Stimulated activated CD4-positive, alpha-beta T cell treated with anti-CD3 and anti-CD28 coated beads, TNF-alpha, amount 100 ng/mL, for 48 hours (primary cell): Measurements from ENCODE around the gene TSPO.

Experiments
- DNase-seq, 3 donors: peaks; one replicate each; pipeline ENCODE4 v3.0.0-alpha.2; 2020; ENCODE audit warnings: low read depth in 3 of 3

The TSPO gene

DNA sequence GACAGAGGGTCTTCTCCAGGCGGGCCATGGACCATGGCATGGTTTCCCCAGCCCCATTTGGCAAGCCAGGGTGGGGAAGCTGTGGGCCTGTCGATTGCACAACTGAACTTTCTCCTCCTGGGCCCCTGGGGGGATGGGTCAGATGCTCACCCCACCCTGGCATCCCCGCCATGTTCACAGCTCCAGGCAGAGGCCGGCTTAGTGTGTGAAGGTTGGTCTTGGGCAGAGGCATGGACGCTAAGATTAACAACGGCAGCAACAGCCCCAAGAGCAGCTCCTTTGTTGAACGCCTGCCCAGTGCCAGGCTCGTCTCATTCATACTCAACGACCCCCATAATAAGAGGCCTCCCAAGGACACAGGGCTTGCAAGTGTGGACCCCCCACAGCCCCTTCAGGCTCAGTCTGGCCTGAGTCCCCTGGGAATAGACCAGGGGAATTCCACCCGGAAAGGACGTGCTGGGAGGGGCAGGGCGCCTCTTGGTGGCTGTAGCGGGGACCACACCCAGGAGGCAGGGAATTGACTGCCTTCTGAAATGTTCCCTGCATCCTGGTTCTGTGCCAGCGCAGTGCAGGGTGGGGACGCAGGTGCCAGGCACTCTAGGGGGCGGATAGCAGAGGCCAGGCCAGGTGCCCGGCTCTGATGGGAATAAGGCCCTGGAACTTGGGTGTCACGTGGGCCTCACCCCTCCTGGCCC, 8.3 kb downstream of the TSPO start:
- DNase-seq: no peak

DNA sequence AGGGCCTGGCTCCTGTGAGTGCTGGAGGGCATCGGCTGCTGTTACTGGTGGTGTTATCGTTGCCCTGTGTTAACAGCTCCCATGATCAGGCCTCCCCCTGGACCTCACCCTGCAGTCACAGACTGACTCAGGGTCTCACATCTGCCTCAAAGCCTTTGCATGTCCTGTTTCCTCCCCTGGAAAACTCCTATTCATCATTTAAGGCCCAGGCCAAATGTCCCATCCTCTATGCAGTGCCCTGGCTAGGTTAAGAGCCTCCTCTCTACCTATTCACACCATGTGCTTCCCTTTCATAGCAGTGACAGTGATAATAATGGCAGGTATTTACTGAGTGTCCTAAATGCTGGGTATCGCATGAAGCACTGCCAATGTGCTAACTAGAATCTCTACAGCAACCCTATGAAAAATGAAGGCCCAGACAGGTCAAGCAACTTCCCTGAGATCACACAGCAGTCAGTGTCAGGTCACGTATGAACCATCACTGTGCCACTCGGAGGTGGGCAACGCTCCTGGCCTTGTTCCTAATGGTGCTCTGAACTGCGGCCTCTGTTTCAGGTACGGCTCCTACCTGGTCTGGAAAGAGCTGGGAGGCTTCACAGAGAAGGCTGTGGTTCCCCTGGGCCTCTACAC, 9.3 kb downstream of the TSPO start:
- no peak for DNase-seq

DNA sequence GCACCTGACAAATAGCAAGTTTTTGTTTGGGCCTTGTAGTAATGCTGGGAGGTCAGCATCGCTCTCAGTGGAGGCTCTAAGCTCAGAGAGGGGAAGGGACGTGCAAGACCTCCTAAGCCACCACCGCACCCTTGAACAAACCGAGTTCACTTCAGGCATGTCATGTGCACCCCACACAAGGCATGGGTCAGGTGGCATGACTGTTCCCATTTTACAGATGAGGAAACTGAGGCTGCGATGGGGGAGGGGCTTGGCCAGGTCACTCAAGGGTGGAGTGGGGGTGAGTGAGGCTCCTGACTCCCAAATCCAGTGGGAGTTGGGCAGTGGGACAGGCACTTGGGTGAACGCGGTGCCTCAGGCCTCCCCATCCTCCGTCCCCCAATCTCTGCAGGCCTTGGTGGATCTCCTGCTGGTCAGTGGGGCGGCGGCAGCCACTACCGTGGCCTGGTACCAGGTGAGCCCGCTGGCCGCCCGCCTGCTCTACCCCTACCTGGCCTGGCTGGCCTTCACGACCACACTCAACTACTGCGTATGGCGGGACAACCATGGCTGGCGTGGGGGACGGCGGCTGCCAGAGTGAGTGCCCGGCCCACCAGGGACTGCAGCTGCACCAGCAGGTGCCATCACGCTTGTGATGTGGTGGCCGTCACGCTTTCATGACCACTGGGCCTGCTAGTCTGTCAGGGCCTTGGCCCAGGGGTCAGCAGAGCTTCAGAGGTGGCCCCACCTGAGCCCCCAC, 11.2 kb downstream of the TSPO start:
- DNase-seq: no peak

DNA sequence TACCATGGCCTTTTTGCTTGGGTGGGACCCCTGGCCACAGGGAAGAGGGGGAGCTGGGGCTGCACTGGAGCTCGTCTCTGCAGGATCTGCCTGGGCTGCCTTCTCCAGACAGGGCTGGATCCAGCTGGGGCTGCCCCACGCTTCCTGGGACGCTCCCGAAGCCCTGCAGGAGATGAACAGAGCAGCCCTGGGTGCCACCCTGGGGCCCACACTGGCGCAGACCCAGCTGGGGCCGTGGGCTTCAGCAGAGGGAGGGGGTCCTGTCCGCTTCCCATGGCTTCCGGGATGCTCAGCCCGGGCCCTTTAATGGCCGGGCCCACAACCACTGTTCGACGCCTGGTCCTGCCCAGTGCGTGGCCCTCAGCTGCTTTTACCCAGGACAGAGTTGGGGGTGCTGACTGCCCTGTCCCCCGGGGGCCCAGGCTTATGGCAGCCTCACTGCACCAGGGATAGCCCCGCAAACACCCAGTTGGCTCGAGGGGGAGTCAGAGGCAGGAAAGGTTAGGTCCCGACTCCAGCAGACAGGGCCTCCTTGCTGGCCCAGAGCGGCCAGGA, 12.0 kb downstream of the TSPO start:
- DNase-seq: no peak

DNA sequence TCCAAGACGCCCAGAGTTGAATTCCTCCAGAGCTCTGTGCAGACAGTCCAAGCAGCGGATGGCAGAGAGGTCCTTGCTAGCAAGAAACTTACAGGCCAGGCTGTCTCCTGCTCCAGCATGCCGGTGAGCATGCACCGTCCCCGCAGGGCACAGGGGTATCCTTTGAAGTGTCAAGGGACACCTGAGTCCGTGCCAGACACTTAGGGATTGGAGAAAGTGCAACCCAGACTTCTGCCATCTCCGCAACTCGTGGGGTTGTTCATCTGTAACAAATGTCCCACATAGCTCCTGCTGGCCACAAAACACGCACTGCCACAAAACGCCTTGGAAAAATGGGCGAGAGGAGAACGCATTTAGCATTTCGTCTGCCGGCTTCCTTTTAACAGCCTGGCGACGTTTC, 13.3 kb downstream of the TSPO start:
- DNase-seq: no peak

DNA sequence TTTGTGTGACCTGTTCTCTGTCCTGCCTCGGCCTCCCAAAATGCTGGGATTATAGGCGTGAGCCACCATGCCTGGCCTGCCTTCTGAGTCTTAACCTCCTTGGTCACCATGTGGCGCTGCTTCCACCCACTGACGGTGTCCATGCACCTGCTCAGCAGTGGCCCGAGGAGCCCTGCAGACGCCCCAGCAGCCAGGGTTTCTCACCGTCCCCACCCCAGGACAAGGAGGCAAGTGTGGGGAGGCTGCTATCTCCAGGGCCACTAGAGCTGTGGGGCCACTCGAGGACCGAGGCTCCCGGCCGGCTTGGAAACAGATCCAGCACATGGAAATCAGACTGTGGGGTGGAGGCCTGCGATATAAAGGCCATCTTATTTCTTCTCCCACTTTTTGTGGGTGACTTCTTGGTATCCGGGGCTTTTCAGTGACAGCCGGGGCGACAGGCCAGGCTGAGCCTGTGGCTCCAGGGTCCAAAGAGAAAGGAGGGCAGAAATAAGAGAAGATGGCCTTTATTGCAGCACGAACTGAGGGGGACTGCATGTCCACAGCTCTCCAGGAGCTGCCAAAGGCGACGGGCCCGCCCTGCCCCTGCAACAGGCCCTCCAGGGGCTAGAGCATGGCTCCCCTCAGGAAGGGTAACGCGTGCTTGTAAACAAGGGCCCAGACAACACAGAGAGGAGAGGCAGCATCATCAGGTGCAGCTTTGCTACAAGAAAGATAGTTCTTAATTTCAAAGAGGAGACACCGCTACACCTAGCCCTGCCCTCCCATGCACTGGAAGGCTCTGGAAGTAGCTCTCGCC, 15.0 kb downstream of the TSPO start:
- DNase-seq: no peak

DNA sequence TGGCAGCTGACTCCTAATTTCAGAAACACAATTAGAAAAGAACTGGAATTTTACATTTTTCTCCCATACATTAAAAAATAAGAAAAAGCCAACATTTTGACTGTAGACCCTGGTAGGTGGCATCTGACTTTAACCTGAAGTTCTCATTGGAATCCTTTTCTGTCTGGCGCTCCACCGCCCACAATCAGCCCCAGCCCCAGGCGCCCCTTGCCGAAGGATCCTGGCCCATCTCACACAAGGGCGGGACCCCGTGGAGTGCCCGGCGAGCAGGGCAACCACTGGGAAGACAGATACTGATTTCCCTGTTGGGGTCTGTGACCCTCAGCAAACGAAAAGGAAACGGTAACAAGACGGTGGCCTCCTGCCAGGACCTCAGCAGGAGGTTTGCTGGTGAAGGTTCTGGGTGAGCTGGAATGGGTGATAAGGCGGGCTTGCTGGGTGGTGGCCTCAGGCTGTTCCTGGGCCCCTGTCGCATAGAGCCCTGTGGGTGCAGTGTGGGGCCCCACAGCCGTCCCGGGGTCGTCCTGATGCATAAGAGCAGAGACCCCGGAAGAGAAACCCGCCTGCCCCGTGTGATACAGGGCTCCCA, 15.7 kb downstream of the TSPO start:
- DNase-seq: no peak

DNA sequence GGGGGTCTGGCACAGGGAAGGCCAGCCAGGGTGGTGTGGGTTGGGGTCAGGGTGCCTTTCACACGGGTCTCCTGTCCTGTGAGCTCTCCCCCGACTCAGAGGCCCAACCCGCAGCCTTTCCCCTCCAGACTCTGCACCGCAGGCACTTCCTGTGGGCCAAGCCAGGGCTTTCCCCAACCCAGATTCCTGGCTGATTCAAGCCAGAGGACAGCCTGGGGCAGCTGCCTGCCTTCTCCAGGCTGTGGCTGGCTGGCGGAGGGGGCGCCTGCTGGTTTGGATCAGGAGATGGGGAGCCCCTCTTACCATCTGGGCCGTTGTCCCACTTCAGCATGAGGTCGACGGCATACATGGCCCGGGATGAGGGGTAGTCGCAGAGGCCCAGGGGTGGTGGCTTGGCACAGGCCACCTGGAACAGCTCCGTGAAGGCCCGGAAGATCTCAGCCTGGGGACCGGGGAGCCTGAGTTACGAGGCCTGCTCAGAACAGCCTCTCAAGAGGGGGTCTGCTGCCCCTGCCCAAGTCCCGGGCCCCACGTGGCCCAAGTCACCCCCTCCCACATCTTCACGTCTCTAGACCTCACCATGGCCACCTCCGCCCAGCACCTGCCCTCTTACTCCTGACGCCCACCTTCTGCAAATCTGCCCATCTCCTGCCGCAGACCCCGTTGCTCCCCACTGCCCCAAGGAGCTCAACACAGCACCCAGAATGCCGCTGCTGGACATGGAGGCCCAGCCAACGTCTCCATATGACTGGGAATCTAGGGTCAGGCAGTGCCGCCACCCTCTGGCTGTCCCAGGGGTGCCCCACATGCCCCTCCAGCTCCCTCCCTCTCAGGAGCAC, 17.3 kb downstream of the TSPO start:
- no peak for DNase-seq

DNA sequence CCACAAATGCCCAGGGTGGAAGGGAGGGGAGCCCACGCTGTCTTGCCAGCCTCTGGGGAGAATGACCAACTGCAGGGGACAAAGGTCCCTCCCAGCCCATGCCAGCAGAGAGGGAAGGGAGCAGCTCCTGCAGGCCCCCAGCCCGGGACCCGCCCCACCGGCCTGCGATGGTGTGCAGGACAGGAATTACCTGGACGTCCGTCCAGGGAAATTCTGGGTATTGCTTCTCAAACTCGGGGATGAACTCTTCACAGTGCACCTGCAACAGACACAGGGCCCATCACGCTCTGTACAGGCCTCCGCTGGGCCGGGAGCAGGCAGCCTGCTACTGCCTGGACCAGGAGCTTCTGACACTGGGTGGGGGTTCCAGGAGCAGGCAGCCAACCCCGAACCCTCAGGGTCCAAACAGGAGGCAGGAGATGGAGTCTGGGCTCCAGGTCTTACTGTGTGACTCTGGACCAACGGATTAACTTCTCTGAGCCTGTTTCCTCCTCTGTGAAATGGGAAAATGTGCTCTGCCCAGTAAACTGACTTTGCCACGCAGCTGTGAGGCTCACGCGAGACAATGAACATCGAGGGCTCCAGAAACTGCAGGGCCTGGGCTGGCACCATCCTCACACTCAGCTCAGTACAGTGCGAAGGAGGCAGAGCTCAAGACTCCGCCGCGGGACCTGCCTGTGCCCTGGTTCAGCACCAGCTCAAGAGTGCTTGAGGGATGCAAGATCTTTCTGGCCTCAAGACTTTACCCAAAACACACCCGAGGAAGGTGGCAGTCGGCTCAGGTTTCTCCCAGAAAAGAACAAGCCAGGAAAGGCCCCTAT, 18.2 kb downstream of the TSPO start:
- no peak for DNase-seq

DNA sequence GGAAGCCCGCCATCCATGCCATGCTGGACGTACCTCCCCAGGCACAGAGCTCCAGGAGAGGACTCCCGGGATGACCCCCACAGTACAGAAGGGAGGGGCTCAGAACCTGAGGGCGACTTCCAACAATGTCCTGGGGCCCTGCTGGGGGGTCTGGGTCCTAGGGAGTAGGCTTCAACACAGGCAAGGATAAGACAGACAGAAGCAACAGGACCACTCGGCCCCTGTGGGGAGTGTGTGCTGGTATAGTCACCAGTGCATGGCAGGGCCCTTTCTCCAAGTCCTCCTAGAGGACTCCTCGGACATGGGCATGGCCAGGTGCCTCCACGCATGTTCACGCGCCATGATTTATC, 18.7 kb downstream of the TSPO start:
- DNase-seq: no peak

DNA sequence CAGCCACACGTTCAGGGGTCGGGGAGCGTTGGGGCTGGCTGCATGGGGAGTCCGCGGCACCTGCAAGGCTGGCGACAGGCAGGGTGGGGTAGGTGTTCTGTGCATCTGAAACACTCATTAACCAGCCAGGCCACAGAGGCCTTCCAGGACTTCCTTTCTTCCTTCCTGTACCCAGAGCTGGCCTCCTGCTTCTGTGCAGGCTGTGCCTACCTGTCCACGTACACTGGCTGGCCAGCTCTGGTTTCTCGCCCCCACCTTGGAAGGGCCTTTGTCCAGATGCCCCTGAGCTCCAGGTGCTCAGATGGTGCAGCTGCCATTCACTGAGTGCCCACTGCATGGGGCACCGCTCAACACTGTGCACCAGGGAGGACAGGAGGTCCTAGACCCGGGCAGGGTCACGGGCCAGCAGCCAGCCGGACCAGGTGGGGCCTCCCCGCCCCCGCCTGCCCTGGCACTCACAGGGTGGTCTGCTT, 19.7 kb downstream of the TSPO start:
- no peak for DNase-seq

DNA sequence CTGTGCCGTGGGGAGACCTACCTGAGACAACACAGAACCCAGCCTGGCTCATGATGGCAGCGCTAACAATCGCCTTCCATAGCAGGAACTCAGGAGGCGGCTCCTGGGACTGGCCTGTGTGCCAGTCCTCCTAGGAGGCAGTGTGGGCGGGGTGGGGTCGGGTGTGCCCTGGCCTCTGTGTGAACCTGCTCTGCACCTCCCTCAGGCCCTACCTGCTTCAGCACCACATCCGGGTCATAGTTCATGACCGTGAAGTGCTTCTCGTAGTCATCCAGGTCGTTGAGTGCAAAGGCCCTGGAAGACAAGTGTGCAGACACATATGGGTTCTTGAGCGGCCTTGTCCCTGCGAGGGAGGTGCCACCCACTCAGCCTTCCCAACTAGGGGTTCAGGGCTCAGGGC, 20.2 kb downstream of the TSPO start:
- DNase-seq: no peak

DNA sequence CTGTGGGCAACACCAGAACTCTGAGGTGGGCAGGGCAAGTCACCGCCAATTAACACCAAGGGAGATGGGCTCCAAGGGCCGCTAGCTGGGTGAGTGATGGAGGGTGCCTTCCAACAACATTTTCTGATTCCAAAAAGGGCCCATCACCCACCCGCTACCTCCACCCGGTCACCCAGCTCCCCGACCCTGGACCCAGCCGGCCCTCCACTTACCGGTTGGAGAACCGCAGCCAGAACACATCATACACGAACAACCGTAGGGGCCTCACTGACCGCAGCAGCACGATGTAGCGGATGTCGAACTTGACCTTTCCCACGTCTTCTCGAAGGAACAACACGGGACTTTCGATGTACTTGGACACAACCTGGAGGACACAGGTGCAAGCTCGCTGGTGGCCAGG, 20.8 kb downstream of the TSPO start:
- DNase-seq: no peak

DNA sequence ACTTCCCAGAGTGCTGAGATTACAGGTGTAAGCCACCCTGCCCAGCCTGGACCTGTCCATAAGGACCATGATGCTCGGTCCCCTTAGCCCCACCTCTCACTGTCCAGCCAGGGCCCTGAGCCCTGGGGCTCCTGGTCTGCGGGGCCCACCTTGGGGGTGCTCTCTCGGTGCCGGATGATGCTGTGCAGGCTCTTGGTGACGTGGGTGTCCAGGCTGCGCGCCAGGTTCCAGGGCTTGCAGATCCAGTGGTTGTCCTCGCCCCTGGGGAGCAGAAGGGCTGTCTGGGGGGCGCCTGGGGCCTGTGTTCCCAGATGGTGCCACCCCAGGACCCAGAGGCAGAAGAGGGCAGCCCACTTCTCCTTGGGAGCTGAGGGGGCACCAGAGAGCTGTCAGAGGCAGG, 22.2 kb downstream of the TSPO start:
- DNase-seq: no peak

DNA sequence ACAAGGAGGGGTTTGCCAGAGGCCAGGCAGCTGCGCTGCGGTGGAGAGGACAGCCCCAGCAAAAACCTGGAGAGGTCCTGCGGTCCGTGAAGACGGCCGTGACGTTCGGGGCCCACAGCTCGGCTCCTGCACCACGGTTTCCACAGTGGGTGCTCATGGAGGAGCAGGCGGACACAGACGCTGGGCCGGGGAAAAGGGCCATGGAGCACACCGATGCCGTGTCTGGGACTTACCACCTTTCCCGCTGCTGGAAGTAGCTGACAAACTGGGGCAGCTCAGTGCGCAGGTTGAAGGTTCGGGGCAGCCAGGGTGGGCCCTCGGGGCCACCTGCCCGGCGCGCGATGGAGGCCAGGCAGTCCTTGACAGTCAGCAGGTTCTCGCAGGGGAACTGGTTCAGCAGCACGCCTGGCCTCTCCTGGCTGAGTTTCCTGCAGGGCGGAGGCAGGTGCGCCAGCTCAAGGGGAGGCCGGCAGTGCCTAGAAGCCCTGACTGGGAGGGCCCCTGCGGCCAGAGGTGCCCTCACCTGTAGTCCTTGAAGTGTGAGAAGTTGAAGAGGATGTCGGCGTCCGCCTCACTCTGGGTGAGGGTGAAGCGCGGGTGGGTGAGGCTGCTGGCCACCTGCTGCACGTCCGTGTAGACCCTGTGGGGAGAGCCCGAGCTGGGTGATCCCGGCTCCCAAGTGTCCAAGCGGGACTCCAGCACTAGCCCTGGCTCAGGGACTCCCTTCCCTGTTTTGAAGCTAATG, 22.8 kb downstream of the TSPO start:
- DNase-seq: no peak

DNA sequence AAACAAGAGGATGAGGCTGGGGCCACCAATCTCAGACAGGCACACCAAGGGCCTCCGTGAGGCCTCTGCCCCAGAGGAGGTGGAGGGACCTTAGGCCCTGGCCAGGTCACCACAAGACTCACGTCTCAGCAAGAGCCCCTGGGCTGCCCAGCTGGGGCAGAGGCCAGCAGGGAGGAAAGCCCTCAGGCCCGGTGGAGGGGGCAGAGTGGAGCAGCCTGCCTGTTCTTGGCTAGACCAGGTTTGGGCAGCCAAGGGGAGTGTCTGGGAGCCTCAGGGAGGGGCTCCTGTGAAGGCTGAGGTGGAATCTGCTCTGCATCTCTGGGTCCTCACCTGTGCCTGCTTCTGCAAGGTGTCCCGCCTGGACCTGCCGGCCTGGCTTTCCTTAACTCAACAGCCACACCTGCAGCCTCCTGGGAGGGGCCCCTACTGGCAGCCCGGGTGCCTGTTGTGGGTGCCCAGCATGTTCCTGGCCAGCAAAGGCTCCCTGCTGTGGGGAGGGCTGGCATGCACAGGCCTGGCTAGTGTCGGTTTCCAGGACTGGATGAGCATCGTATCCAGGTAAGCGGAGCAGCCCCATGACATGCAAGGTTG, 23.7 kb downstream of the TSPO start:
- no peak for DNase-seq

DNA sequence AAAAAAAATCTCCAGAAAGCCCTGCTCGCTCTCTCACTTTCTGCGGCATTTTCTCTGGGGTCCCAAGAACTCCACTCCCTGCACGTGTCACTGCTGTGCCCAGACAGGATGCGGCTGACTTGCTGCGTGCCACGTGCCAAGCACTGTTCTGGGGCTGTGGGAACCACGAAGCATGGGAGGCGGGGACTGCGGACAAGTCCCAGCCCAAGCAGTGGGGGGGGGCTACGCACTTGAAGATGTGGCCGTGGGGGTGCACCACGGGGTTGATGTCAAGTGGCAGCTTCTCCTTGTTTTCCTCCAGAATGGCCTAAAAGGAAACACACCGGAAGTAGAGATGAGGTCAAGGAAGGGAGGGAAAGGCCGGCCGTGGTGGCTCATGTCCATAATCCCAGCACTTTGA, 24.7 kb downstream of the TSPO start:
- no peak for DNase-seq

DNA sequence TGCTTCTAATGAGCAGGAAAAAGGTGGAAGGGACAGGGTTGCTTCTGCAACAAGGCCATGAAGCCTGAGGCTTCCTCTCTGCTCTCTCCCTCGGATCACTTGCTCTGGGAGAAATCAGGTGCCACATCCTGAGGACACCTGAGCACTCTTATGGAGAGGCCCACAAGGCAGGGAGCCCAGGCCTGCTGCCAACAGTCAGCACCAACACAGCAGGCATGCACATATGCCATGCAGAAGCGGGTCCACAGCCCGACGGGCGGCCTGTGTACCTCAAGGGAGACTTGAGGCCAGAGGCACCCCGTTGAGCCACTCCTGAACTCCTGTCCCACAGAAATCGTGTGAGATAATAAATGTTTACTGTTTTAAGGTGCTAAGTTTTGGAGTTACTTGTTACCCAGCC, 26.1 kb downstream of the TSPO start:
- no peak for DNase-seq
